Testis (tissue), 3 donors: ENCODE data around the gene WDR93. TPM values are rescaled to one million over a fixed set of nuclear protein-coding genes. Genes with fewer than 3 reads are reported as not detected.

Experiments used
- DNase-seq: peaks from one replicate; pipeline ENCODE4 v3.0.0-alpha.2; 2019
- H3K27ac ChIP-seq, 2 donors: fragments of 200-600 bp; sonication (generic); one replicate each; pipeline ENCODE4 v1.5.1; 2019
- H3K27me3 ChIP-seq: fragments of 200-600 bp; sonication (generic); one replicate; pipeline ENCODE4 v1.5.1; 2019
- H3K36me3 ChIP-seq: fragments of 200-600 bp; sonication (generic); one replicate; pipeline ENCODE4 v1.5.1; 2017; ENCODE audit warnings: low read depth; ENCODE audit errors: missing control alignments
- H3K4me1 ChIP-seq: fragments of 200-600 bp; sonication (generic); one replicate; pipeline ENCODE4 v1.5.1; 2019
- H3K4me3 ChIP-seq, 2 donors: fragments of 200-600 bp; sonication (generic); one replicate each; pipeline ENCODE4 v1.5.1; 2017 to 2019
- H3K9me3 ChIP-seq: fragments of 200-600 bp; sonication (generic); one replicate; pipeline ENCODE4 v1.5.1; 2017
- CTCF ChIP-seq, 3 experiments: fragments of 450-650 bp in 2 of 3; fragments of 200-600 bp in 1 of 3; sonication (generic) in 1 of 3; IDR thresholded peaks; one replicate each; pipeline ENCODE4 v1.5.1; 2016 to 2019; ENCODE audit warnings: antibody characterized with exemption in 3 of 3, mild to moderate bottlenecking in 2 of 3, moderate library complexity in 1 of 3
- POLR2A ChIP-seq: fragments of 450-650 bp; IDR thresholded peaks from one replicate; pipeline ENCODE4 v1.6.1; 2017; ENCODE audit warnings: antibody characterized with exemption, mild to moderate bottlenecking, moderate library complexity
- WGBS, 2 donors: methylation state at CpG; one replicate each; pipeline ENCODE4 v1.1.5; 2018; 5-methylcytosine and 5-hydroxymethylcytosine counted together
- intact Hi-C: fragments of 100-400 bp; cut with DNase I; formaldehyde crosslinking; loops from one replicate; pipeline ENCODE4 v1.15.1; 2023; ENCODE audit warnings: low total_unique reads
- polyA plus RNA-seq: library from polyadenylated mRNA; stranded (reverse); fragments of 350-450 nt; fragmentation: Illumina TruSeq; extraction: RNeasy Lipid Tissue Mini Kit (QIAGEN cat#74804); gene quantifications from one replicate; pipeline ENCODE4 v1.2.3, GENCODE V29; 2014; ENCODE audit warnings: low read depth, low replicate concordance; ENCODE audit not compliant: insufficient read depth
- total RNA-seq, 2 donors: library from RNA; depleted of rRNA; stranded (reverse); fragments of >200 nt; gene quantifications; one replicate each; pipeline ENCODE4 v1.2.3, GENCODE V29; 2016

Gene WDR93
- total and polyA plus RNA-seq, 3 donors from 2014 or later = 8.1 to 31.9 (median 12.3) TPM

GRCh38 chr15:89646416-89647141, 44.0 kb upstream of the WDR93 start:
- TF ChIP-seq POLR2A = no peak
- intact Hi-C loops = loop anchor here (10.0 kb wide), 1 partner anchor 88 kb away; no protein-coding TSS in a partner anchor
- H3K36me3 ChIP-seq = no peaks in the 10 kb centered on the region

GRCh38 chr15:89647191-89647851, 43.3 kb upstream of the WDR93 start:
- no peaks in the 10 kb centered on the region for H3K36me3 ChIP-seq
- H3K4me3 ChIP-seq = peak overlapping the region; percentile 18 to 26
- no peaks in the 10 kb centered on the region for H3K4me1 ChIP-seq
- TF ChIP-seq CTCF (IDR thresholded peaks at IDR 0.05) (peak; percentile 66 to 79 (median 70)), POLR2A (no peak)
- no peak overlapping the region for H3K27ac ChIP-seq
- no peaks in the 10 kb centered on the region for H3K27me3 ChIP-seq
- H3K9me3 ChIP-seq = no peaks in the 10 kb centered on the region
- 43 to 53% methylated on average over 23 to 25 of the region's 25 CpGs for WGBS, 2 donors
- intact Hi-C loops = loop anchor here (10.0 kb wide), 1 partner anchor 87 kb away; no protein-coding TSS in a partner anchor
- DNase-seq = peak; percentile 89

More at GRCh38 chr15:89646416-89647141, 44.0 kb upstream of the WDR93 start:
- 77 to 86% methylated on average over 10 to 22 of the region's 22 CpGs for WGBS, 2 donors
- H3K27ac ChIP-seq = no peak overlapping the region
- no peak overlapping the region for H3K4me3 ChIP-seq
- DNase-seq = no peak
- no peaks in the 10 kb centered on the region for H3K27me3 ChIP-seq
- H3K9me3 ChIP-seq = no peaks in the 10 kb centered on the region
- H3K4me1 ChIP-seq = no peaks in the 10 kb centered on the region

- 59 to 84% methylated on average over 14 to 95 of the region's 102 CpGs for WGBS, 2 donors
- intact Hi-C loops = loop anchor here (10.0 kb wide), 1 partner anchor 86 kb away; no protein-coding TSS in a partner anchor
- Histone ChIP-seq H3K27me3 (no peaks in the 10 kb centered on the region), H3K9me3 (no peaks in the 10 kb centered on the region), H3K27ac (no peak overlapping the region), H3K4me3 (peak overlapping the region; percentile 15 to 26), H3K36me3 (no peaks in the 10 kb centered on the region), H3K4me1 (no peaks in the 10 kb centered on the region)
- TF ChIP-seq POLR2A = no peak
- TF ChIP-seq CTCF (IDR thresholded peaks at IDR 0.05) = no peak
- no peak for DNase-seq
Measured at GRCh38 chr15:89648106-89649012, 42.3 kb upstream of the WDR93 start.

GRCh38 chr15:89649013-89649625, 41.5 kb upstream of the WDR93 start:
- no peaks in the 10 kb centered on the region for H3K4me1 ChIP-seq
- H3K27me3 ChIP-seq = no peaks in the 10 kb centered on the region
- intact Hi-C loops = loop anchor here (10.0 kb wide), 1 partner anchor 86 kb away; no protein-coding TSS in a partner anchor
- no peak overlapping the region for H3K27ac ChIP-seq
- TF ChIP-seq CTCF (IDR thresholded peaks at IDR 0.05) = no peak
- no peak for TF ChIP-seq POLR2A
- H3K4me3 ChIP-seq = peak overlapping the region; percentile 15
- DNase-seq = no peak
- 83% methylated on average over 35 of the region's 37 CpGs; no CpG with 5 or more reads in 1 of the 2 donors for WGBS, 2 donors
- H3K36me3 ChIP-seq = no peaks in the 10 kb centered on the region
- H3K9me3 ChIP-seq = no peaks in the 10 kb centered on the region
